A549 (cell line): ENCODE data around the gene TCAIM. TPM values are rescaled to one million over a fixed set of nuclear protein-coding genes. Genes with fewer than 3 reads are reported as not detected.

Experiments
- ATAC-seq, 2 experiments: fragments of 200-7000 bp in 1 of 2; fragments of >200 bp in 1 of 2; cut with Nextera tagmentation in 1 of 2; cut with Tn5 transposase in 1 of 2; 3 replicates each; pipeline versions ENCODE4 v1.8.0 to v1.9.1; 2018 to 2020; ENCODE audit warnings: mild to moderate bottlenecking in 1 of 2, moderate library complexity in 1 of 2
- CTCF ChIA-PET: fragments of 300-600 bp; sonication (Branson Sonifier 250); formaldehyde crosslinking; extraction: SDS; loops from one replicate; lab custom pipeline; 2021; ENCODE audit warnings: antibody characterized with exemption, inconsistent platforms; lab: Yijun Ruan, JAX
- POLR2A ChIA-PET: fragments of 350-600 bp; formaldehyde crosslinking; extraction: SDS; loops from one replicate; lab custom pipeline; 2021; ENCODE audit warnings: antibody characterized with exemption, inconsistent platforms; lab: Yijun Ruan, JAX
- DNase-seq, 2 experiments: peaks; one replicate each; pipeline versions ENCODE4 v3.0.0 to v3.0.0-alpha.2; 2011 to 2016; ENCODE audit warnings: low read depth in 1 of 2, low spot score in 1 of 2
- FAIRE-seq: peaks from 2 replicates; lab custom pipeline; 2011; peaks lifted over from hg19 to GRCh38; lab: Jason Lieb, UNC
- H3K27ac ChIP-seq, 2 experiments: fragments of >200 bp; sonication (Bioruptor Twin); formaldehyde crosslinking; 3 replicates each; pipeline ENCODE4 v1.5.1; 2016 to 2017
- H3K4me1 ChIP-seq: fragments of >200 bp; sonication (Bioruptor Twin); formaldehyde crosslinking; 3 replicates; pipeline ENCODE4 v1.6.1; 2016
- H3K4me2 ChIP-seq: fragments of >200 bp; sonication (Bioruptor Twin); formaldehyde crosslinking; 3 replicates; pipeline ENCODE4 v1.6.1; 2016
- H3K4me3 ChIP-seq: fragments of >200 bp; sonication (Bioruptor Twin); formaldehyde crosslinking; 3 replicates; pipeline ENCODE4 v1.5.1; 2016
- H3K9me3 ChIP-seq: fragments of >200 bp; sonication (Bioruptor Twin); formaldehyde crosslinking; 3 replicates; pipeline ENCODE4 v1.6.1; 2016
- CHD2 ChIP-seq: fragments of 150-350 bp; IDR thresholded peaks from 2 replicates; pipeline ENCODE4 v1.6.1; 2014; ENCODE audit warnings: low read length; ENCODE audit not compliant: partially characterized antibody
- E2F6 ChIP-seq: IDR thresholded peaks from 2 replicates; pipeline ENCODE4 v1.6.1; 2012; ENCODE audit warnings: low read depth, borderline replicate concordance
- EHF ChIP-seq: fragments of 250-450 bp; sonication (Bioruptor Pico); IDR thresholded peaks from 2 replicates; pipeline ENCODE4 v1.5.0; 2020; ENCODE audit warnings: mild to moderate bottlenecking
- ELK1 ChIP-seq: fragments of 150-350 bp; IDR thresholded peaks from 2 replicates; pipeline ENCODE4 v1.6.1; 2014; ENCODE audit warnings: low read depth, mild to moderate bottlenecking, low read length
- FOXS1 ChIP-seq: fragments of 250-450 bp; sonication (Bioruptor Pico); IDR thresholded peaks from 2 replicates; pipeline ENCODE4 v1.5.0; 2020; ENCODE audit warnings: mild to moderate bottlenecking, moderate library complexity
- HDAC2 ChIP-seq: fragments of 200-600 bp; sonication (generic); IDR thresholded peaks from 2 replicates; pipeline ENCODE4 v1.6.1; 2016
- HOXA7 ChIP-seq: fragments of 250-450 bp; sonication (Bioruptor Pico); IDR thresholded peaks from 2 replicates; pipeline ENCODE4 v1.5.0; 2020; ENCODE audit warnings: mild to moderate bottlenecking, moderate library complexity
- JUN ChIP-seq, 2 experiments: fragments of >200 bp; sonication (Bioruptor Twin); formaldehyde crosslinking; IDR thresholded peaks; 2 replicates in 1 of 2; 3 replicates in 1 of 2; pipeline ENCODE4 v1.6.1; 2016 to 2017
- JUNB ChIP-seq: fragments of >200 bp; sonication (Bioruptor Twin); formaldehyde crosslinking; IDR thresholded peaks from 2 replicates; pipeline ENCODE4 v1.6.1; 2016
- KDM1A ChIP-seq: fragments of 200-600 bp; sonication (generic); IDR thresholded peaks from 2 replicates; pipeline ENCODE4 v1.6.1; 2016; ENCODE audit warnings: low read depth, mild to moderate bottlenecking
- MAFK ChIP-seq: fragments of 450-650 bp; IDR thresholded peaks from 2 replicates; pipeline ENCODE4 v1.6.1; 2014; ENCODE audit not compliant: partially characterized antibody
- MAX ChIP-seq: IDR thresholded peaks from 2 replicates; pipeline ENCODE4 v1.6.1; 2012
- NPAS2 ChIP-seq: fragments of 250-450 bp; sonication (Bioruptor Pico); IDR thresholded peaks from 2 replicates; pipeline ENCODE4 v1.8.0; 2022; ENCODE audit warnings: mild to moderate bottlenecking, moderate library complexity, borderline replicate concordance
- POLR2A ChIP-seq: IDR thresholded peaks from 2 replicates; pipeline ENCODE4 v1.6.1; 2012; ENCODE audit warnings: mild to moderate bottlenecking, low read length
- POLR2AphosphoS2 ChIP-seq: conservative IDR thresholded peaks from 2 replicates; pipeline ENCODE4 v1.6.1; 2012; ENCODE audit warnings: low read length, improper control_type of control experiment, inconsistent platforms
- RAD21 ChIP-seq, 2 experiments: fragments of >200 bp in 1 of 2; sonication (Bioruptor Twin) in 1 of 2; formaldehyde crosslinking in 1 of 2; IDR thresholded peaks in 1 of 2; conservative IDR thresholded peaks in 1 of 2; 2 replicates in 1 of 2; 3 replicates in 1 of 2; pipeline ENCODE4 v1.6.1; 2012 to 2018; ENCODE audit warnings: inconsistent platforms in 1 of 2
- TP53 ChIP-seq: fragments of 250-450 bp; sonication (Bioruptor Pico); IDR thresholded peaks from 2 replicates; pipeline ENCODE4 v1.5.0; 2021; ENCODE audit warnings: mild to moderate bottlenecking, moderate library complexity
- ZFP36 ChIP-seq: fragments of 450-650 bp; IDR thresholded peaks from 2 replicates; pipeline ENCODE4 v1.6.1; 2014; ENCODE audit warnings: borderline replicate concordance; ENCODE audit not compliant: partially characterized antibody
- WGBS: methylation state at CpG from one replicate; pipeline ENCODE4 v1.1.6; 2017; ENCODE audit errors: missing lambda C conversion rate; 5-methylcytosine and 5-hydroxymethylcytosine counted together
- polyA plus RNA-seq, 4 experiments: library from polyadenylated mRNA; depleted of rRNA in 3 of 4; stranded (reverse); fragments of >200 nt; fragmentation: RNase III in 1 of 4; extraction: RNeasy Plus Mini Kit Qiagen cat#74134 plus additional on column Dnase treatment in 1 of 4; gene quantifications; 2 replicates in 3 of 4; 3 replicates in 1 of 4; pipeline ENCODE4 v1.2.3, GENCODE V29; 2011 to 2017

Gene TCAIM
- polyA plus RNA-seq, 2 of the 4 experiments (the other 2 are of a cell fraction) = 10.8 to 19.2 TPM

GRCh38 chr3:44289882-44290462 lies 48.6 kb upstream of the TCAIM start:
- FAIRE-seq = no peak

GRCh38 chr3:44292276-44292675 lies 46.3 kb upstream of the TCAIM start:
- FAIRE-seq (no peak), DNase-seq (no peak), ATAC-seq (no peak)
- ChIA-PET CTCF (no interaction called here), POLR2A (no interaction called here)
- no peak overlapping the region for H3K4me3 ChIP-seq
- no peaks in the 10 kb centered on the region for H3K4me1 ChIP-seq
- WGBS = 28% methylated on average over 2 of the region's 2 CpGs
- TF ChIP-seq NPAS2 (CRISPR knock-in tag) = no peak
- H3K27ac ChIP-seq = no peak overlapping the region
- H3K9me3 ChIP-seq = no peaks in the 10 kb centered on the region
- H3K4me2 ChIP-seq = no peak overlapping the region

More at GRCh38 chr3:44289882-44290462, 48.6 kb upstream of the TCAIM start:
- no peaks in the 10 kb centered on the region for H3K9me3 ChIP-seq
- H3K4me2 ChIP-seq = no peak overlapping the region
- no peak overlapping the region for H3K27ac ChIP-seq
- no peak overlapping the region for H3K4me3 ChIP-seq
- DNase-seq (no peak), ATAC-seq (no peak)
- WGBS = 34% methylated on average over 3 of the region's 3 CpGs
- TF ChIP-seq JUN (IDR thresholded peaks at IDR 0.05) (no peak), KDM1A (no peak), E2F6 (no peak), CHD2 (no peak), TP53 (no peak), POLR2AphosphoS2 (no peak), ZFP36 (no peak), MAX (no peak), EHF (CRISPR knock-in tag) (no peak), MAFK (no peak), JUNB (no peak), HDAC2 (no peak), ELK1 (no peak)
- ChIA-PET CTCF (no interaction called here), POLR2A (no interaction called here)
- H3K4me1 ChIP-seq = no peaks in the 10 kb centered on the region

GRCh38 chr3:44292947-44293346 lies 45.6 kb upstream of the TCAIM start:
- CTCF ChIA-PET = no interaction called here
- no peaks in the 10 kb centered on the region for H3K4me1 ChIP-seq
- TF ChIP-seq JUNB (no peak), FOXS1 (no peak), RAD21 (conservative IDR thresholded peaks at IDR 0.05 in 1 of 2, IDR thresholded peaks at IDR 0.05 in 1 of 2) (no peak), POLR2A (no peak), HDAC2 (no peak), TP53 (no peak), KDM1A (no peak)
- TF ChIP-seq, all 56 proteins: peak for 0
- Histone ChIP-seq H3K27ac (no peak overlapping the region), H3K4me3 (no peak overlapping the region), H3K9me3 (no peaks in the 10 kb centered on the region), H3K4me2 (no peak overlapping the region)
- POLR2A ChIA-PET = no interaction called here
- WGBS = 9% methylated on average over 1 of the region's 1 CpG
- ATAC-seq = no peak
- no peak for DNase-seq
- no peak for FAIRE-seq

GRCh38 chr3:44297255-44297654 lies 41.3 kb upstream of the TCAIM start:
- DNase-seq = no peak
- H3K9me3 ChIP-seq = no peaks in the 10 kb centered on the region
- ChIA-PET CTCF (no interaction called here), POLR2A (no interaction called here)
- H3K4me2 ChIP-seq = no peak overlapping the region
- no peak overlapping the region for H3K4me3 ChIP-seq
- FAIRE-seq = no peak
- H3K4me1 ChIP-seq = no peaks in the 10 kb centered on the region
- TF ChIP-seq MAFK (peak; percentile 17), JUNB (no peak), HOXA7 (CRISPR knock-in tag) (no peak), NPAS2 (CRISPR knock-in tag) (no peak)
- no peak overlapping the region for H3K27ac ChIP-seq
- no peak for ATAC-seq
